Skin epidermis (tissue), 12 donors: Measurements from ENCODE around the gene OVCH1.
"Not testable (repeated sequence)": the region's sequence is repeated elsewhere in the genome, so short reads cannot be mapped to it uniquely, and the experiment has no call there.

Experiments used
- H3K27ac ChIP-seq, 21 experiments: fragments of 200-600 bp; sonication (generic) in 11 of 21; one replicate each; pipeline ENCODE4 v1.5.0; 2020; ENCODE audit warnings: mild to moderate bottlenecking in 3 of 21, inconsistent platforms in 2 of 21, moderate library complexity in 2 of 21
- H3K4me3 ChIP-seq, 7 experiments: fragments of 200-600 bp; sonication (generic) in 2 of 7; one replicate each; pipeline ENCODE4 v1.5.0; 2020; ENCODE audit warnings: inconsistent platforms in 2 of 7, mild to moderate bottlenecking in 2 of 7, moderate library complexity in 1 of 7

Gene OVCH1

GRCh38 chr12:29426498-29426897 lies 71.0 kb downstream of the OVCH1 start:
- Histone ChIP-seq H3K27ac (no peak overlapping the region), H3K4me3 (no peak overlapping the region)

- Histone ChIP-seq H3K27ac (no peak overlapping the region), H3K4me3 (no peak overlapping the region)
Measured at GRCh38 chr12:29425722-29426121, 71.8 kb downstream of the OVCH1 start.

GRCh38 chr12:29416748-29417147 lies 80.7 kb downstream of the OVCH1 start:
- Histone ChIP-seq H3K27ac (no peak overlapping the region), H3K4me3 (no peak overlapping the region)

- Histone ChIP-seq H3K27ac (no peak overlapping the region), H3K4me3 (no peak overlapping the region)
Measured at GRCh38 chr12:29415111-29415510, 82.4 kb downstream of the OVCH1 start.

- Histone ChIP-seq H3K27ac (no peak overlapping the region), H3K4me3 (no peak overlapping the region)
Measured at GRCh38 chr12:29414368-29414767, 83.1 kb downstream of the OVCH1 start.

GRCh38 chr12:29405561-29405960 lies 91.9 kb downstream of the OVCH1 start:
- Histone ChIP-seq H3K4me3 (no peak overlapping the region), H3K27ac (no peak overlapping the region)

GRCh38 chr12:29403991-29404390 lies 93.5 kb downstream of the OVCH1 start:
- Histone ChIP-seq H3K4me3 (no peak overlapping the region), H3K27ac (no peak overlapping the region)

GRCh38 chr12:29402437-29402836 lies 95.0 kb downstream of the OVCH1 start:
- H3K27ac ChIP-seq = no peak overlapping the region
- H3K4me3 ChIP-seq = no peak overlapping the region

- no peak overlapping the region for H3K27ac ChIP-seq
- H3K4me3 ChIP-seq = no peak overlapping the region
Measured at GRCh38 chr12:29398495-29398894, 99.0 kb downstream of the OVCH1 start.

GRCh38 chr12:29396774-29397173 lies 100.7 kb downstream of the OVCH1 start:
- Histone ChIP-seq H3K4me3 (no peak overlapping the region), H3K27ac (no peak overlapping the region)

- H3K27ac ChIP-seq = no peak overlapping the region
- no peak overlapping the region for H3K4me3 ChIP-seq
Measured at GRCh38 chr12:29395356-29395755, 102.1 kb downstream of the OVCH1 start.

- Histone ChIP-seq H3K4me3 (peak overlapping the region in 2 of 7 experiments; percentile 16 to 32), H3K27ac (peak overlapping the region in 6 of 21 experiments; percentile 14 to 85 (median 53))
Measured at GRCh38 chr12:29390419-29390818, 107.1 kb downstream of the OVCH1 start.

- peak overlapping the region in 13 of 21 experiments; percentile 13 to 85 (median 50) for H3K27ac ChIP-seq
Measured at GRCh38 chr12:29389295-29389919, 108.1 kb downstream of the OVCH1 start.

GRCh38 chr12:29386084-29386680 lies 111.3 kb downstream of the OVCH1 start:
- not testable (repeated sequence) for H3K4me3 ChIP-seq

More at GRCh38 chr12:29389295-29389919, 108.1 kb downstream of the OVCH1 start:
- peak overlapping the region in 2 of 7 experiments; percentile 16 to 32 for H3K4me3 ChIP-seq

GRCh38 chr12:29385194-29385593 lies 112.3 kb downstream of the OVCH1 start:
- not testable (repeated sequence) for H3K4me3 ChIP-seq, H3K27ac ChIP-seq

More at GRCh38 chr12:29386084-29386680, 111.3 kb downstream of the OVCH1 start:
- not testable (repeated sequence) for H3K27ac ChIP-seq

GRCh38 chr12:29382251-29382650 lies 115.2 kb downstream of the OVCH1 start:
- Histone ChIP-seq H3K4me3 (no peak overlapping the region), H3K27ac (no peak overlapping the region)

GRCh38 chr12:29380536-29381523 lies 116.7 kb downstream of the OVCH1 start, which contains the start of gene ERGIC2:
Gene ERGIC2 (minus strand): TSS chr12:29381172. CDS start chr12:29371633, 9,539 bp downstream.
- peak within 1 kb of the TSS; percentile 82 to 98 (median 94) for H3K27ac ChIP-seq
- H3K4me3 ChIP-seq = peak within 1 kb of the TSS; percentile 65 to 99 (median 94)
